22Rv1 (cell line): ENCODE results near the gene FHIT.

Experiments
- H3K27ac ChIP-seq: fragments of 450-650 bp; 2 replicates; pipeline ENCODE4 v1.5.1; 2017
- ZFX ChIP-seq: fragments of 450-650 bp; IDR thresholded peaks from 2 replicates; pipeline ENCODE4 v1.6.1; 2017; ENCODE audit warnings: antibody characterized with exemption, borderline replicate concordance
- TF ChIP-seq, protein P1 (sequence below): fragments of 450-650 bp; IDR thresholded peaks from 2 replicates; pipeline ENCODE4 v1.5.1; 2017; ENCODE audit warnings: mild to moderate bottlenecking

Gene FHIT

DNA sequence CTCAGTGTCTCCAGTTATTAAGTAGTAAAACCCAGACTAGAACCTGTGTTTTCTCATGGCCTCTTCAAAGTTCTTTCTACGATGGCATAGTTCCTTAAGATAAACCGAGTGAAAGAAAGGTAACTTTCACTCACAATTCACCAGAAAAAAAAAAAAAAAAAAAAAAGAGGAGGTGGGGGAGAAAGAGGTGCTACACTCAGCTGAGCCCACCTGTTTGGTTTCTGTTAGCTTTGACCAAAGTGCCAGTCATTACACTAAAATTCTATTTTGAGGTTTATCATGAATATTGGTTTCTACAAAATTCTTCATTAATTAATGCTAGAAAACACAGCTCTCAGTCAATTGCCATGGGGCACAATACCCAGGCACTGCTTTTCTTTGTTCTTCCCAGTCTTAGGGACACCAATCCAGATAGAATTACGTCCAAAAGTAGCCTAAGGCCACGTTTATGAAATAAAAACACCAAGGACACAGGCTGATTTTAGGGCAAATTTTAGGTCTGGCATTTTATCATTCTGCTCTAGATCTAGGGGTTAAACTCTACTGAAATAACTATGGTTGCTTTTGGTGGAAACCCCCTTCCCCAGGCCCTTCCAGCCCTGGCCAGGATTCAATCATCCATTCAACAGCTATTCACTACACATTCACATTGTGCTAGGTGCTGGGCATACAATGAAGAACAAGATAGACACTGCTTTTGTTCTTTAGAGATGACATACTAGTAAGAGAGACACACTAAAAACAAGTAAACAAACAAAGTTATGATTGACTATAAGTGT, 1097.8 kb downstream of the FHIT start:
- no peak for TF ChIP-seq ZFX
- TF ChIP-seq, protein P1, sequence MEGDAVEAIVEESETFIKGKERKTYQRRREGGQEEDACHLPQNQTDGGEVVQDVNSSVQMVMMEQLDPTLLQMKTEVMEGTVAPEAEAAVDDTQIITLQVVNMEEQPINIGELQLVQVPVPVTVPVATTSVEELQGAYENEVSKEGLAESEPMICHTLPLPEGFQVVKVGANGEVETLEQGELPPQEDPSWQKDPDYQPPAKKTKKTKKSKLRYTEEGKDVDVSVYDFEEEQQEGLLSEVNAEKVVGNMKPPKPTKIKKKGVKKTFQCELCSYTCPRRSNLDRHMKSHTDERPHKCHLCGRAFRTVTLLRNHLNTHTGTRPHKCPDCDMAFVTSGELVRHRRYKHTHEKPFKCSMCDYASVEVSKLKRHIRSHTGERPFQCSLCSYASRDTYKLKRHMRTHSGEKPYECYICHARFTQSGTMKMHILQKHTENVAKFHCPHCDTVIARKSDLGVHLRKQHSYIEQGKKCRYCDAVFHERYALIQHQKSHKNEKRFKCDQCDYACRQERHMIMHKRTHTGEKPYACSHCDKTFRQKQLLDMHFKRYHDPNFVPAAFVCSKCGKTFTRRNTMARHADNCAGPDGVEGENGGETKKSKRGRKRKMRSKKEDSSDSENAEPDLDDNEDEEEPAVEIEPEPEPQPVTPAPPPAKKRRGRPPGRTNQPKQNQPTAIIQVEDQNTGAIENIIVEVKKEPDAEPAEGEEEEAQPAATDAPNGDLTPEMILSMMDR: no peak

DNA sequence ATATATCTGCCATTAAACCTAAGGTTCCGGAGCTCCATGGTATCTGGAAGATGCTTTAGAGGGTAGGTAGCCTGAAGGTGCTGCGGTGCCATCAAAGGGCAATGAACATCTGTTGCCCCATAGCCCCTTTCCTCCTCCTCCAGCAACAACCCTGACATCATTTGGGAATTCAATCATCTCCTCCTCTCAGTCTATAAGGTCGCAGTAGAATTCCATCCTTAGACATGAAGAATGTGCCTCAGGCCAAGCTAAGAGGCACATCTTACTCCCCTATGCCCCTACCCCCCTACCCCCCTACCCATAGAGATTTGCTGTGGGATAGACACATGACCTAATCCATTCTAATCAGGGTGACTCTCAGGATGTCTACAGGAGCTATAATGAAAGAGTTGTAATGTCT, 1101.8 kb downstream of the FHIT start:
- TF ChIP-seq ZFX: no peak
- TF ChIP-seq, protein P1: no peak
- H3K27ac ChIP-seq: no peak overlapping the region

More for the DNA sequence above, 1097.8 kb downstream of the FHIT start:
- H3K27ac ChIP-seq: no peak overlapping the region

DNA sequence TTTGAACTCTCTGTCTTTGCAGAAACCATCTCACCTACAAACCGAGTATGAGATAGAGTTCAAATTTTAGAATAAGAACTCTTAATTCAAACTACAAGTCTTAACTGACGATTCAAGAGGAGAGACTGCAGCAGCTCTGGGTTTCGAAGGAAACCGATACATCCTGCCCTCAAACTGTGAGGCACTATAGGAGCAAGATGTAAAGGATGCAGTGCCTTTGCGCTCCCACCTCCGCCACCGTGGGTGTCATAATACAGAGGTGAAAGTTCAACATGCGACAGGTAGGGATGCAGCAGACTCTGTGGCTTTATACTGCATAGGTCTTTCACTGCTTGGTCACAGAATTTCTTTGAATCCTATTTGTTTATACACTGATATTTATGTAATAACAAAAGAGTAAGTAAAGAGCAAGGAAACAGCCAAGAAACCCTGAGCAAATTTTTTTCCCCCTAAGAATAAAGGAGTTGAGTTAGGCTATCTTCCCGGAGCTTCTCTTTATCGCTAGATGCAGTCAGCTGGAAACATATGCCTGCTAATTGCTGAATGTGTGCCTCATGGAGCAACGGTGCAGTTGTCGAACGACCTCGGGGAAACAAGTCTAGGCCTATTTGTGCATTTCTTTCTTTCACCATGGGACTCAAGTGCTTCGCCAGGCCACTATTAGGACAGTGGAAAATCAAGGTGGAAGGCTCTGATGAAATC, 1103.9 kb downstream of the FHIT start:
- TF ChIP-seq, protein P1: no peak
- TF ChIP-seq ZFX: no peak
- no peak overlapping the region for H3K27ac ChIP-seq

DNA sequence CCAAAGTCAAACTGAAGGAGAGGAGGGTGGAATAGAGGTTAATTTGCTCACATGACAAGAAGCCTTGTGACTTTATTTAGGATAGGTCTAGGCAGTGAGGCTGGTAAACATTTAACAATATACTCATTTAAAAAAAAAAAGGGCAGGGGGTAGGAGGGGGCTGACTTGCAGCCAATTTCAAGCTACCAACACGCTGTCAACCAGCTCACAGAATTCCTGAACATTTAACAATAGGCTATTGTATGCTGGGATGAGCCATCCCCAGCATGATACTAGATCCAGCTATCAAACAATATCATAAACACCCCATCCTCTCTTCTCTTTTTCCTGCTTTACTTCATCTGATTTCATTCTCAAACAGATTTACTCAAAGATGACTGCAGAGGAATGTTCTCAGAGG, 1105.1 kb downstream of the FHIT start:
- H3K27ac ChIP-seq: no peak overlapping the region
- TF ChIP-seq ZFX: no peak
- TF ChIP-seq, protein P1: no peak

DNA sequence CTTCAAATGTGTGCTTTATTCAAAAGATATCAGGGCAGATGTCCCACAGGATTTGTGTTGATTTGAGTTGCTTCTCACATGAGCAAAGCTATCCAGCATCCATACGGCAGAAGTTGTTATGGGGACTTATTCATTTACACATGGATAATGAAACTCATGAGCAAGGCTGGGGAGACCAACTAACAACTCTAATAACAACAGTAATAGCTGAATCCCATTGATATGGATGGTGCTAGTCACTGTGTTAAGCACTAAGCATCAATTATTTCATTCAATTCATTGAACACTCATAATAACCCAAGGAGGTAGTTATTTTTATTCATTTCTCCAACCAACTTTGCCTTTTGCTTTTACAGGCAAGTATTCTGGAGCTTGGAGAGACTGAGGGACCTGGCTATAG, 1107.2 kb downstream of the FHIT start:
- TF ChIP-seq ZFX: no peak
- TF ChIP-seq, protein P1: no peak
- no peak overlapping the region for H3K27ac ChIP-seq

DNA sequence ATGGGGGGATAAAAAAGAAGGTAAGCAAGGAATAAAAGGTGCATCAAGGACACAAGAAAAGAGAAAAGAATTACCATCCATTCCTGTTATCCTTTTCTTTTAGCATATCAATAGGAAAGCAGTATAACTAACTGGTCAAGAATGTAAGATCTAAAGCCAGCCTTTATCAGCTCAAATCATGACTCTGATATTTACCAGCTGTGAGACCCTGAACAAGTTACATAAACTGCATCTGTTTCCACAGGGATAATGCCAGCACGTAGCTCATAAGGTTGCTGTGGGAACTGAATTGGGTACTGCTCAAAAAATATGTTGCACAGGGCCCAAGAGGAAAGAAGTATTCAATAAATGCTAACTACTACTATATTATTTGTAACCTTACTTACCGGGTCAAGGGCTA, 1109.2 kb downstream of the FHIT start:
- TF ChIP-seq, protein P1: no peak
- TF ChIP-seq ZFX: no peak
- no peak overlapping the region for H3K27ac ChIP-seq

DNA sequence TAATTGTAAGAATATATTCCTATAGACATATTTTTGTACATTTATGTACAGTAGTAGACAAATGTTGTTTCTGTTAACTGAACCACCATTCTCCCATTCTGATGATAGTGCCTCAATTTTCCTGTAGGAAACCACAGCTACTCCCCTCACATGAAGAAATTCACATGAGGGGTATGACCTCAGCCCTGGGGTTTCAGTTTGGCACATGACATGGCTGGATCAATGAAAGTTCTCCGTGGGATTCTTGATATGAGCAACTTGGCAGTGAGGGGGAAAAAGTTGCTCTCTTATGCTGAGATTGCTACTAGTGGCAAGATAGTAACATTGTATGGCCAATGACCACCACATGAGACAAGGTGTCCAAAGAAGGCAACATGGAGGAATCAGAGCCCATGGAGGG, 1111.1 kb downstream of the FHIT start:
- no peak for TF ChIP-seq ZFX
- TF ChIP-seq, protein P1: no peak
- no peak overlapping the region for H3K27ac ChIP-seq
